Fibroblast of lung (primary cell): Measurements from ENCODE around the gene ATP8A1.

Source experiments
- EZH2 ChIP-seq: IDR thresholded peaks from 2 replicates; pipeline ENCODE4 v1.5.1; 2012; ENCODE audit warnings: low read length, control low read depth, mild to moderate bottlenecking; ENCODE audit errors: missing control alignments
- TF ChIP-seq, protein P1 (sequence below), 2 donors: IDR thresholded peaks in 1 of 2; conservative IDR thresholded peaks in 1 of 2; 1 replicate in 1 of 2; 2 replicates in 1 of 2; pipeline ENCODE4 v1.5.1; 2011 to 2012; ENCODE audit warnings: low read length in 2 of 2, control low read depth in 1 of 2, inconsistent platforms in 1 of 2, low read depth in 1 of 2, mild to moderate bottlenecking in 1 of 2

GRCh38 chr4:42483426-42484379 lies 173.2 kb downstream of the ATP8A1 start:
- TF ChIP-seq, protein P1, sequence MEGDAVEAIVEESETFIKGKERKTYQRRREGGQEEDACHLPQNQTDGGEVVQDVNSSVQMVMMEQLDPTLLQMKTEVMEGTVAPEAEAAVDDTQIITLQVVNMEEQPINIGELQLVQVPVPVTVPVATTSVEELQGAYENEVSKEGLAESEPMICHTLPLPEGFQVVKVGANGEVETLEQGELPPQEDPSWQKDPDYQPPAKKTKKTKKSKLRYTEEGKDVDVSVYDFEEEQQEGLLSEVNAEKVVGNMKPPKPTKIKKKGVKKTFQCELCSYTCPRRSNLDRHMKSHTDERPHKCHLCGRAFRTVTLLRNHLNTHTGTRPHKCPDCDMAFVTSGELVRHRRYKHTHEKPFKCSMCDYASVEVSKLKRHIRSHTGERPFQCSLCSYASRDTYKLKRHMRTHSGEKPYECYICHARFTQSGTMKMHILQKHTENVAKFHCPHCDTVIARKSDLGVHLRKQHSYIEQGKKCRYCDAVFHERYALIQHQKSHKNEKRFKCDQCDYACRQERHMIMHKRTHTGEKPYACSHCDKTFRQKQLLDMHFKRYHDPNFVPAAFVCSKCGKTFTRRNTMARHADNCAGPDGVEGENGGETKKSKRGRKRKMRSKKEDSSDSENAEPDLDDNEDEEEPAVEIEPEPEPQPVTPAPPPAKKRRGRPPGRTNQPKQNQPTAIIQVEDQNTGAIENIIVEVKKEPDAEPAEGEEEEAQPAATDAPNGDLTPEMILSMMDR (conservative IDR thresholded peaks at IDR 0.05 in 1 of 2, IDR thresholded peaks at IDR 0.05 in 1 of 2; ENCODE audit: low read depth in 1 of 2, low read length in 2 of 2) = no peak
- TF ChIP-seq EZH2 = no peak
